SK-N-SH treated with all-trans-retinoic acid at 6 μM for 48 hours (cell line): ENCODE data around the gene ETNPPL.

Experiments used
- ARNTL ChIP-seq: fragments of 450-650 bp; formaldehyde crosslinking; IDR thresholded peaks from 2 replicates; pipeline ENCODE4 v1.5.0; 2020; ENCODE audit warnings: low read depth, mild to moderate bottlenecking, moderate library complexity, borderline replicate concordance
- BACH2 ChIP-seq: fragments of 250-450 bp; sonication (Bioruptor Pico); IDR thresholded peaks from 2 replicates; pipeline ENCODE4 v1.9.0; 2021; ENCODE audit warnings: mild to moderate bottlenecking, borderline replicate concordance
- ESRRG ChIP-seq: fragments of 250-450 bp; sonication (Bioruptor Pico); IDR thresholded peaks from 2 replicates; pipeline ENCODE4 v1.6.1; 2021; ENCODE audit warnings: mild to moderate bottlenecking
- OSR1 ChIP-seq: fragments of 250-450 bp; sonication (Bioruptor Pico); IDR thresholded peaks from 2 replicates; pipeline ENCODE4 v1.8.0; 2022; ENCODE audit warnings: moderate library complexity, mild to moderate bottlenecking, inconsistent platforms
- PPARA ChIP-seq: fragments of 250-450 bp; sonication (Bioruptor Pico); IDR thresholded peaks from 2 replicates; pipeline ENCODE4 v1.5.0; 2020; ENCODE audit warnings: mild to moderate bottlenecking, borderline replicate concordance
- RARB ChIP-seq: fragments of 250-450 bp; sonication (Bioruptor Pico); IDR thresholded peaks from 2 replicates; pipeline ENCODE4 v1.8.0; 2021; ENCODE audit warnings: mild to moderate bottlenecking, moderate library complexity
- SNAI2 ChIP-seq: fragments of 250-450 bp; sonication (Bioruptor Pico); IDR thresholded peaks from 2 replicates; pipeline ENCODE4 v1.5.0; 2020; ENCODE audit warnings: mild to moderate bottlenecking, moderate library complexity
- TCF4 ChIP-seq: fragments of 250-450 bp; sonication (Bioruptor Pico); IDR thresholded peaks from 2 replicates; pipeline ENCODE4 v1.8.0; 2021; ENCODE audit warnings: mild to moderate bottlenecking, moderate library complexity, borderline replicate concordance
- TOX ChIP-seq: fragments of 250-450 bp; sonication (Bioruptor Pico); IDR thresholded peaks from 2 replicates; pipeline ENCODE4 v1.8.0; 2021; ENCODE audit warnings: mild to moderate bottlenecking, moderate library complexity, borderline replicate concordance
- ZC3H10 ChIP-seq: fragments of 250-450 bp; sonication (Bioruptor Pico); IDR thresholded peaks from 2 replicates; pipeline ENCODE4 v1.5.1; 2021; ENCODE audit warnings: mild to moderate bottlenecking, moderate library complexity
- ZFP3 ChIP-seq: fragments of 250-450 bp; sonication (Bioruptor Pico); IDR thresholded peaks from 2 replicates; pipeline ENCODE4 v1.5.0; 2020; ENCODE audit warnings: mild to moderate bottlenecking, moderate library complexity
- ZFP30 ChIP-seq: fragments of 450-650 bp; formaldehyde crosslinking; IDR thresholded peaks from 2 replicates; pipeline ENCODE4 v1.5.0; 2022; ENCODE audit warnings: mild to moderate bottlenecking, moderate library complexity
- TF ChIP-seq, protein P1 (sequence below): fragments of 250-450 bp; sonication (Bioruptor Pico); IDR thresholded peaks from 2 replicates; pipeline ENCODE4 v1.5.1; 2020; ENCODE audit warnings: low read depth, mild to moderate bottlenecking, moderate library complexity
- TF ChIP-seq, protein P2 (sequence below): fragments of 250-450 bp; sonication (Bioruptor Pico); IDR thresholded peaks from 2 replicates; pipeline ENCODE4 v1.8.0; 2020; ENCODE audit warnings: mild to moderate bottlenecking, moderate library complexity, borderline replicate concordance

DNA sequence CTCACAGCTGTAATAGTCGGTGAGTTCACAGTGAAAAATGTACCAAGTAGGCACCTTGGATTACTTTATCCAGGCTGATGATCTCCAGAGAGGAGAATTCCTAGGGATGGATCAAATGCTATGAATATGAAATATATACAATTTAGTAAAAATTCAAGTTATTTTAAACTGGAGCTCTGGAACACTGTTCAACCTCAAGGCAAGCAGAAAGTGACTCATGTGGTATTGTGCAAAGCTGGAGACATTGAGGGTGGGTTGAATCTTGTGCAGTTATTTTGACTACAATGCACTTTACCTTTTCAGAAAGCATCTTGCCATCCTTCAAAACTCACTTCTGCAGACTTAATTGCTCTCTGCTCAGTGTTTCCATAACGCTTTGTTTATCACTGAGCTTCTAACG is 69.0 kb downstream of the ETNPPL start:
- TF ChIP-seq TOX (CRISPR knock-in tag) (no peak), SNAI2 (CRISPR knock-in tag) (no peak), BACH2 (no peak), ZFP3 (CRISPR knock-in tag) (no peak), ZFP30 (no peak), OSR1 (CRISPR knock-in tag) (no peak), ZC3H10 (CRISPR knock-in tag) (no peak), ARNTL (CRISPR knock-in tag) (no peak), PPARA (CRISPR knock-in tag) (no peak), TCF4 (CRISPR knock-in tag) (no peak), RARB (no peak), ESRRG (CRISPR knock-in tag) (no peak)
- TF ChIP-seq, protein P1, sequence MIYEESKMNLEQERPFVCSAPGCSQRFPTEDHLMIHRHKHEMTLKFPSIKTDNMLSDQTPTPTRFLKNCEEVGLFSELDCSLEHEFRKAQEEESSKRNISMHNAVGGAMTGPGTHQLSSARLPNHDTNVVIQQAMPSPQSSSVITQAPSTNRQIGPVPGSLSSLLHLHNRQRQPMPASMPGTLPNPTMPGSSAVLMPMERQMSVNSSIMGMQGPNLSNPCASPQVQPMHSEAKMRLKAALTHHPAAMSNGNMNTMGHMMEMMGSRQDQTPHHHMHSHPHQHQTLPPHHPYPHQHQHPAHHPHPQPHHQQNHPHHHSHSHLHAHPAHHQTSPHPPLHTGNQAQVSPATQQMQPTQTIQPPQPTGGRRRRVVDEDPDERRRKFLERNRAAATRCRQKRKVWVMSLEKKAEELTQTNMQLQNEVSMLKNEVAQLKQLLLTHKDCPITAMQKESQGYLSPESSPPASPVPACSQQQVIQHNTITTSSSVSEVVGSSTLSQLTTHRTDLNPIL (CRISPR knock-in tag), result no peak
- TF ChIP-seq, protein P2, sequence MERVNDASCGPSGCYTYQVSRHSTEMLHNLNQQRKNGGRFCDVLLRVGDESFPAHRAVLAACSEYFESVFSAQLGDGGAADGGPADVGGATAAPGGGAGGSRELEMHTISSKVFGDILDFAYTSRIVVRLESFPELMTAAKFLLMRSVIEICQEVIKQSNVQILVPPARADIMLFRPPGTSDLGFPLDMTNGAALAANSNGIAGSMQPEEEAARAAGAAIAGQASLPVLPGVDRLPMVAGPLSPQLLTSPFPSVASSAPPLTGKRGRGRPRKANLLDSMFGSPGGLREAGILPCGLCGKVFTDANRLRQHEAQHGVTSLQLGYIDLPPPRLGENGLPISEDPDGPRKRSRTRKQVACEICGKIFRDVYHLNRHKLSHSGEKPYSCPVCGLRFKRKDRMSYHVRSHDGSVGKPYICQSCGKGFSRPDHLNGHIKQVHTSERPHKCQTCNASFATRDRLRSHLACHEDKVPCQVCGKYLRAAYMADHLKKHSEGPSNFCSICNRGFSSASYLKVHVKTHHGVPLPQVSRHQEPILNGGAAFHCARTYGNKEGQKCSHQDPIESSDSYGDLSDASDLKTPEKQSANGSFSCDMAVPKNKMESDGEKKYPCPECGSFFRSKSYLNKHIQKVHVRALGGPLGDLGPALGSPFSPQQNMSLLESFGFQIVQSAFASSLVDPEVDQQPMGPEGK (CRISPR knock-in tag), result no peak
